ENCODE data around the gene FAT1. TPM values are rescaled to one million over a fixed set of nuclear protein-coding genes. Genes with fewer than 3 reads are reported as not detected.
"Not testable (repeated sequence)": the region's sequence is repeated elsewhere in the genome, so short reads cannot be mapped to it uniquely, and the experiment has no call there.

The FAT1 gene
- total RNA-seq, 2 experiments from 2014 or later, result under 0.01 to 0.08 TPM

DNA sequence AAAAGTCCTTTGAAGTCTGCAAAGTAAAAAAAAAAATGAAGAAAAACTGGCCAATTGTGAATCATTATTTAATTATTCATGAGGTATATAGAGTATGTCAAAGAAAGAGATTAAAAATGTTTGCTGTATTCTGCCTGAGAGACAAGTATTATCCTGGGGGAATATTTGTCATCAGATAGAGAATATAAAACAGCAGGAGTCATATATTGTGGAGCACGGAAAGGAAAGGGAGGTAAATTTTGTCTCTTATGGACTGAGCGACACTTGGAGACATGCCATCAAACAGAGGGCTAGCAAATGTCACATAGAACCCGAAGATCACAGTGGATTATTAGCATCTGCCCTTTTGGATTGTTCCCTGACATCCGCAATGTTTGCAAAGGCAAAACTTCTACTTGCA lies 39.2 kb upstream of the FAT1 start:
- no peak for DNase-seq (ENCODE audit: low spot score)
- no peak overlapping the region for H3K4me2 ChIP-seq (ENCODE audit: low read length)
- ChIA-PET POLR2A (no interaction called here), CTCF (ENCODE audit: unreplicated experiment) (no interaction called here)
- no TSS peak for BruUV-seq (replicated peaks)
- H3K4me1 ChIP-seq (ENCODE audit: insufficient read depth, low read length, poor library complexity, severe bottlenecking), result no peaks in the 10 kb centered on the region
- H3K9me3 ChIP-seq (ENCODE audit: low read length), result no peaks in the 10 kb centered on the region
- no peaks in the 10 kb centered on the region for H4K20me1 ChIP-seq (ENCODE audit: insufficient read depth, low read length)
- intact Hi-C loops (cut with micrococcal nuclease; ENCODE audit: unreplicated experiment), result no loop called here
- H3K27ac ChIP-seq (ENCODE audit: low read depth, low read length, poor library complexity, severe bottlenecking), result no peak overlapping the region
- H3K4me3 ChIP-seq (ENCODE audit: low read depth, low read length, poor library complexity, severe bottlenecking), result no peak overlapping the region
- no peaks in the 10 kb centered on the region for H3K79me2 ChIP-seq (ENCODE audit: insufficient read depth, low read depth, low read length)
- no peaks in the 10 kb centered on the region for H3K9me2 ChIP-seq (ENCODE audit: insufficient read depth, low read length)
- H3K36me3 ChIP-seq (ENCODE audit: insufficient read depth, low read length), result no peaks in the 10 kb centered on the region
- no peak overlapping the region for H2AFZ ChIP-seq (ENCODE audit: low read length)
- TF ChIP-seq CTCF (conservative IDR thresholded peaks at IDR 0.05; ENCODE audit: low read length) (no peak), EZH2phosphoT487 (IDR thresholded peaks at IDR 0.05; ENCODE audit: borderline replicate concordance, low read depth, low read length) (no peak)

DNA sequence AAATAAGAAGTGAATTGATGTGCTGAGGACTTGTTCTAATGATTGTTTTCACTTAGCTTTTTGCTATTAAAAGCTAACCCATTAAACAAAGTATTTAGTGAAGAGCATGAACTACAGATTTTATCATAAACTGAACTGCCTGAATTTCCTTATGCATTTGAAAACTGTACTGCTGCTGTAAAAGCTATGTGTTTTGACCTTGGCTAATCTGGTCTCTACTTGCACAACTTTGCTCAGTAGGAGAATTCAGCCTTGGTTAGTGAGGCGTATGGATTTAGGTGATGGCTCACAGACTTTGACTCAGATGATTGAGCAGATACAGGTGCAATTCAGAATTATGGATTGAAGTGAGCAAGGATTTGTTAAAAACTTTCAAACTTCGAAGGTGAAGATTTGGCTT lies 38.7 kb upstream of the FAT1 start:
- no peaks in the 10 kb centered on the region for H3K9me3 ChIP-seq (ENCODE audit: low read length)
- DNase-seq (ENCODE audit: low spot score), result no peak
- no peak overlapping the region for H3K4me3 ChIP-seq (ENCODE audit: low read depth, low read length, poor library complexity, severe bottlenecking)
- no peaks in the 10 kb centered on the region for H4K20me1 ChIP-seq (ENCODE audit: insufficient read depth, low read length)
- no peaks in the 10 kb centered on the region for H3K9me2 ChIP-seq (ENCODE audit: insufficient read depth, low read length)
- TF ChIP-seq EZH2phosphoT487 (IDR thresholded peaks at IDR 0.05; ENCODE audit: borderline replicate concordance, low read depth, low read length) (no peak), CTCF (conservative IDR thresholded peaks at IDR 0.05; ENCODE audit: low read length) (no peak)
- ChIA-PET POLR2A (no interaction called here), CTCF (ENCODE audit: unreplicated experiment) (no interaction called here)
- no peaks in the 10 kb centered on the region for H3K4me1 ChIP-seq (ENCODE audit: insufficient read depth, low read length, poor library complexity, severe bottlenecking)
- H3K36me3 ChIP-seq (ENCODE audit: insufficient read depth, low read length), result no peaks in the 10 kb centered on the region
- H3K4me2 ChIP-seq (ENCODE audit: low read length), result no peak overlapping the region
- H2AFZ ChIP-seq (ENCODE audit: low read length), result no peak overlapping the region
- no peak overlapping the region for H3K27ac ChIP-seq (ENCODE audit: low read depth, low read length, poor library complexity, severe bottlenecking)
- intact Hi-C loops (cut with micrococcal nuclease; ENCODE audit: unreplicated experiment), result no loop called here
- BruUV-seq (replicated peaks), result no TSS peak
- H3K79me2 ChIP-seq (ENCODE audit: insufficient read depth, low read depth, low read length), result no peaks in the 10 kb centered on the region

DNA sequence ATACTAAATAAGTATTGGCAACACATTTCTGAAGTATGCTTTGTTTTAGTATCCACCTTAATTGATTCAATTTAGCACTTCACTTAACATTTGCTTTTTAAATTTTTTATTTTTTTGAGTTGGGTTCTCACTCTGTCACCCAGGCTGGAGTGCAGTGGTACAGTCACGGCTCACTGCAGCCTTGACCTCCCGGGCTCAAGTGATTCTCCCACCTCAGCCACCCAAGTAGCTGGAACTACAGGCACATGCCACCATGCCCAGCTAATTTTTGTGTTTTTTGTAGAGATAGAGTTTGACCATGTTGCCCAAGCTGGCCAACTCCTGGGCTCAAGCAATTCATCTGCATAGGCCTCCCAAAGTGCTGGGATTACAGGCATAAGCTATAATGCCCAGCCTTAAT lies 38.3 kb upstream of the FAT1 start:
- H3K4me3 ChIP-seq (ENCODE audit: low read depth, low read length, poor library complexity, severe bottlenecking); H3K27ac ChIP-seq (ENCODE audit: low read depth, low read length, poor library complexity, severe bottlenecking); H3K36me3 ChIP-seq (ENCODE audit: insufficient read depth, low read length); H2AFZ ChIP-seq (ENCODE audit: low read length); DNase-seq (ENCODE audit: low spot score); H3K9me2 ChIP-seq (ENCODE audit: insufficient read depth, low read length); BruUV-seq (replicated peaks); H3K4me1 ChIP-seq (ENCODE audit: insufficient read depth, low read length, poor library complexity, severe bottlenecking); CTCF ChIA-PET (ENCODE audit: unreplicated experiment); H3K4me2 ChIP-seq (ENCODE audit: low read length); POLR2A ChIA-PET; H3K9me3 ChIP-seq (ENCODE audit: low read length); H3K79me2 ChIP-seq (ENCODE audit: insufficient read depth, low read depth, low read length); intact Hi-C loops (cut with micrococcal nuclease; ENCODE audit: unreplicated experiment); H4K20me1 ChIP-seq (ENCODE audit: insufficient read depth, low read length): not testable (repeated sequence)

Data from OCI-LY7 (cell line).